ENCODE results near the gene TXK. TPM values are rescaled to one million over a fixed set of nuclear protein-coding genes. Genes with fewer than 3 reads are reported as not detected.

TXK gene
- total RNA-seq, 1 experiment from 2014 or later, result 1.7 TPM

GRCh38 chr4:48085821-48086589, 48.0 kb downstream of the TXK start:
- Mint-ChIP-seq H3K4me1 (ENCODE audit: low read depth, unreplicated experiment) (peaks cover 9% of the 10 kb centered on the region), H3K4me3 (ENCODE audit: unreplicated experiment) (no peak overlapping the region), H3K36me3 (ENCODE audit: insufficient read depth, unreplicated experiment) (no peaks in the 10 kb centered on the region), H3K9me3 (ENCODE audit: unreplicated experiment) (peaks cover 5% of the 10 kb centered on the region), H3K27me3 (ENCODE audit: insufficient read depth, unreplicated experiment) (no peaks in the 10 kb centered on the region), H3K27ac (ENCODE audit: unreplicated experiment) (no peak overlapping the region)
- peaks cover 35% of the 10 kb centered on the region for H3K4me1 ChIP-seq
- no peaks in the 10 kb centered on the region for H3K27me3 ChIP-seq (replicated peaks; ENCODE audit: control insufficient read depth, insufficient read depth, low read length)
- ChIA-PET CTCF (interaction anchor here (1.2 kb wide), 1 partner anchor 52 kb away, joined by 3 read pairs; no protein-coding TSS in a partner anchor), POLR2A (no interaction called here)
- no peak for TF ChIP-seq CTCF (IDR thresholded peaks at IDR 0.05; ENCODE audit: insufficient read depth in 1 of 2, low read depth in 1 of 2, low read length in 1 of 2, severe bottlenecking in 1 of 2, unreplicated experiment in 1 of 2)
- no peak overlapping the region for H3K4me3 ChIP-seq (ENCODE audit: low read depth, low read length)
- intact Hi-C loops (cut with micrococcal nuclease; ENCODE audit: unreplicated experiment), result loop anchor here (2.0 to 5.0 kb wide), 2 partner anchors 53 to 249 kb away; partner anchors contain the start of gene CORIN
- H3K9me3 ChIP-seq, result 0 out of 2 replicates have a peak, but pooled peaks cover 5% of the 10 kb centered on the region
- DNase-seq, result no peak
- H3K36me3 ChIP-seq (ENCODE audit: control insufficient read depth, insufficient read depth, low read length), result no peaks in the 10 kb centered on the region
- no TSS peak for BruUV-seq (replicated peaks)

- no peak for TF ChIP-seq CTCF (IDR thresholded peaks at IDR 0.05; ENCODE audit: insufficient read depth in 1 of 2, low read depth in 1 of 2, low read length in 1 of 2, severe bottlenecking in 1 of 2, unreplicated experiment in 1 of 2)
- POLR2A ChIA-PET, result no interaction called here
- no TSS peak for BruUV-seq (replicated peaks)
- no peak overlapping the region for H3K4me3 Mint-ChIP-seq (ENCODE audit: unreplicated experiment)
- peaks cover 34% of the 10 kb centered on the region for H3K4me1 Mint-ChIP-seq (ENCODE audit: low read depth, unreplicated experiment)
- CTCF ChIA-PET, result interaction anchor here (0.5 kb wide), 1 partner anchor 45 kb away, joined by 4 read pairs; no protein-coding TSS in a partner anchor
- H3K27ac Mint-ChIP-seq (ENCODE audit: unreplicated experiment), result no peak overlapping the region
- peaks cover 65% of the 10 kb centered on the region for H3K4me1 ChIP-seq
- intact Hi-C loops (cut with micrococcal nuclease; ENCODE audit: unreplicated experiment), result no loop called here
- no peaks in the 10 kb centered on the region for H3K27me3 Mint-ChIP-seq (ENCODE audit: insufficient read depth, unreplicated experiment)
- no peaks in the 10 kb centered on the region for H3K36me3 ChIP-seq (ENCODE audit: control insufficient read depth, insufficient read depth, low read length)
- no peak overlapping the region for H3K4me3 ChIP-seq (ENCODE audit: low read depth, low read length)
- no peak for DNase-seq
- peaks cover 5% of the 10 kb centered on the region; the same call in 1 of the 2 replicates for H3K9me3 ChIP-seq
- no peaks in the 10 kb centered on the region for H3K27me3 ChIP-seq (replicated peaks; ENCODE audit: control insufficient read depth, insufficient read depth, low read length)
- H3K9me3 Mint-ChIP-seq (ENCODE audit: unreplicated experiment), result peaks cover 15% of the 10 kb centered on the region
- peaks cover 7% of the 10 kb centered on the region for H3K36me3 Mint-ChIP-seq (ENCODE audit: insufficient read depth, unreplicated experiment)
Observed at GRCh38 chr4:48082956-48083355, 51.1 kb downstream of the TXK start.

GRCh38 chr4:48081196-48081595, 52.9 kb downstream of the TXK start:
- ChIA-PET CTCF (no interaction called here), POLR2A (no interaction called here)
- no peak for TF ChIP-seq CTCF (IDR thresholded peaks at IDR 0.05; ENCODE audit: insufficient read depth in 1 of 2, low read depth in 1 of 2, low read length in 1 of 2, severe bottlenecking in 1 of 2, unreplicated experiment in 1 of 2)
- BruUV-seq (replicated peaks), result no TSS peak
- H3K9me3 ChIP-seq, result peaks cover 5% of the 10 kb centered on the region; the same call in 1 of the 2 replicates
- no peaks in the 10 kb centered on the region for H3K27me3 ChIP-seq (replicated peaks; ENCODE audit: control insufficient read depth, insufficient read depth, low read length)
- no peak overlapping the region for H3K4me3 Mint-ChIP-seq (ENCODE audit: unreplicated experiment)
- intact Hi-C loops (cut with micrococcal nuclease; ENCODE audit: unreplicated experiment), result loop anchor here (2.0 kb wide), 1 partner anchor 64 kb away; the partner anchor contains the start of genes CNGA1 and NIPAL1
- no peak overlapping the region for H3K27ac Mint-ChIP-seq (ENCODE audit: unreplicated experiment)
- peaks cover 15% of the 10 kb centered on the region for H3K9me3 Mint-ChIP-seq (ENCODE audit: unreplicated experiment)
- H3K27me3 Mint-ChIP-seq (ENCODE audit: insufficient read depth, unreplicated experiment), result no peaks in the 10 kb centered on the region
- H3K36me3 Mint-ChIP-seq (ENCODE audit: insufficient read depth, unreplicated experiment), result peaks cover 7% of the 10 kb centered on the region
- peaks cover 42% of the 10 kb centered on the region for H3K4me1 Mint-ChIP-seq (ENCODE audit: low read depth, unreplicated experiment)
- no peak for DNase-seq
- no peaks in the 10 kb centered on the region for H3K36me3 ChIP-seq (ENCODE audit: control insufficient read depth, insufficient read depth, low read length)
- no peak overlapping the region for H3K4me3 ChIP-seq (ENCODE audit: low read depth, low read length)
- peaks cover 61% of the 10 kb centered on the region for H3K4me1 ChIP-seq
